ENCODE results near the gene ZC3HAV1.
"Not testable (repeated sequence)": the region's sequence is repeated elsewhere in the genome, so short reads cannot be mapped to it uniquely, and the experiment has no call there.

ZC3HAV1 gene

GRCh38 chr7:139105484-139105883, 4.0 kb downstream of the ZC3HAV1 start:
- no peak overlapping the region for H3K4me3 ChIP-seq (replicated peaks; ENCODE audit: low read depth, low read length)
- TF ChIP-seq CTCF (IDR thresholded peaks at IDR 0.05; ENCODE audit: low read length, missing control alignments), result no peak
- DNase-seq (ENCODE audit: low read depth), result no peak

GRCh38 chr7:139104091-139104450, 5.4 kb downstream of the ZC3HAV1 start:
- no peak for DNase-seq (ENCODE audit: low read depth)
- TF ChIP-seq CTCF (IDR thresholded peaks at IDR 0.05; ENCODE audit: low read length, missing control alignments), result no peak

GRCh38 chr7:139103057-139103815, 6.3 kb downstream of the ZC3HAV1 start:
- H3K4me3 ChIP-seq (replicated peaks; ENCODE audit: low read depth, low read length), result no peak overlapping the region
- no peak for TF ChIP-seq CTCF (IDR thresholded peaks at IDR 0.05; ENCODE audit: low read length, missing control alignments)
- DNase-seq (ENCODE audit: low read depth), result no peak

More at GRCh38 chr7:139104091-139104450, 5.4 kb downstream of the ZC3HAV1 start:
- H3K4me3 ChIP-seq (replicated peaks; ENCODE audit: low read depth, low read length), result no peak overlapping the region

- not testable (repeated sequence) for H3K4me3 ChIP-seq (replicated peaks; ENCODE audit: low read depth, low read length); DNase-seq (ENCODE audit: low read depth)
These were observed 7.8 kb downstream of the ZC3HAV1 start for GRCh38 chr7:139101637-139102158.

- DNase-seq (ENCODE audit: low read depth), result peak; percentile 14
- no peak for TF ChIP-seq CTCF (IDR thresholded peaks at IDR 0.05; ENCODE audit: low read length, missing control alignments)
- H3K4me3 ChIP-seq (replicated peaks; ENCODE audit: low read depth, low read length), result no peak overlapping the region
These were observed 10.2 kb downstream of the ZC3HAV1 start for GRCh38 chr7:139099172-139099947.

- DNase-seq (ENCODE audit: low read depth), result no peak
- no peak overlapping the region for H3K4me3 ChIP-seq (replicated peaks; ENCODE audit: low read depth, low read length)
These were observed 14.3 kb downstream of the ZC3HAV1 start for GRCh38 chr7:139095194-139095659.

More at GRCh38 chr7:139095194-139095659, 14.3 kb downstream of the ZC3HAV1 start:
- TF ChIP-seq CTCF (IDR thresholded peaks at IDR 0.05; ENCODE audit: low read length, missing control alignments), result no peak
